OCI-LY1 (cell line): ENCODE results near the gene ELSPBP1.

Source experiments
- H2AFZ ChIP-seq: fragments of 200-600 bp; sonication (generic), shearing (Covaris generic); 2 replicates; pipeline ENCODE4 v1.6.0; 2014; ENCODE audit warnings: antibody characterized with exemption, mild to moderate bottlenecking, low read length
- H3F3A ChIP-seq: fragments of 200-600 bp; sonication (generic), shearing (Covaris generic); 2 replicates; pipeline ENCODE4 v1.6.0; 2014; ENCODE audit warnings: mild to moderate bottlenecking, antibody characterized with exemption, low read length, moderate library complexity; ENCODE audit not compliant: insufficient read depth
- H3K27ac ChIP-seq: fragments of 200-600 bp; sonication (generic); 2 replicates; pipeline ENCODE4 v1.5.1; 2014; ENCODE audit warnings: low read length, mixed run types, mild to moderate bottlenecking, low read depth; ENCODE audit not compliant: poor library complexity, severe bottlenecking
- H3K27me3 ChIP-seq: fragments of 200-600 bp; sonication (generic); 2 replicates; pipeline ENCODE4 v1.6.0; 2014; ENCODE audit warnings: antibody characterized with exemption, mild to moderate bottlenecking, low read length, moderate library complexity; ENCODE audit not compliant: insufficient read depth
- H3K36me3 ChIP-seq: fragments of 200-600 bp; sonication (generic); 2 replicates; pipeline ENCODE4 v1.6.1; 2014; ENCODE audit warnings: mild to moderate bottlenecking, antibody characterized with exemption, low read length, moderate library complexity, mixed read lengths; ENCODE audit not compliant: insufficient read depth
- H3K4me1 ChIP-seq: fragments of 200-600 bp; sonication (generic); 2 replicates; pipeline ENCODE4 v1.5.1; 2014; ENCODE audit warnings: mild to moderate bottlenecking, low read length, moderate library complexity; ENCODE audit not compliant: insufficient read depth, severe bottlenecking
- H3K4me2 ChIP-seq: fragments of 200-600 bp; sonication (generic), shearing (Covaris generic); 2 replicates; pipeline ENCODE4 v1.6.1; 2014; ENCODE audit warnings: low read length
- H3K4me3 ChIP-seq: fragments of 200-600 bp; sonication (generic); 2 replicates; pipeline ENCODE4 v1.5.1; 2014; ENCODE audit warnings: low read length, low read depth, mild to moderate bottlenecking, mixed read lengths; ENCODE audit not compliant: poor library complexity, severe bottlenecking
- H3K79me2 ChIP-seq: fragments of 200-600 bp; shearing (Covaris generic); 2 replicates; pipeline ENCODE4 v1.6.1; 2016; ENCODE audit warnings: mixed run types, low read length, mixed read lengths; ENCODE audit not compliant: insufficient read depth
- H3K9ac ChIP-seq: fragments of 200-600 bp; sonication (generic), shearing (Covaris generic); 2 replicates; pipeline ENCODE4 v1.6.1; 2014; ENCODE audit warnings: mild to moderate bottlenecking, low read length, mixed read lengths
- H3K9me2 ChIP-seq: fragments of 200-600 bp; sonication (generic), shearing (Covaris generic); 2 replicates; pipeline ENCODE4 v1.6.1; 2014; ENCODE audit warnings: low read depth, mild to moderate bottlenecking, low read length, mixed read lengths
- H3K9me3 ChIP-seq: fragments of 200-600 bp; shearing (Covaris generic); 2 replicates; pipeline ENCODE4 v1.6.1; 2014; ENCODE audit warnings: low read length, mixed read lengths
- H4K20me1 ChIP-seq: fragments of 200-600 bp; sonication (generic), shearing (Covaris generic); 2 replicates; pipeline ENCODE4 v1.6.0; 2016; ENCODE audit warnings: mild to moderate bottlenecking, low read length; ENCODE audit not compliant: insufficient read depth
- EZH2 ChIP-seq: fragments of 200-600 bp; sonication (generic), shearing (Covaris generic); IDR thresholded peaks from 2 replicates; pipeline ENCODE4 v1.8.0; 2017; ENCODE audit warnings: borderline replicate concordance, mixed run types, mild to moderate bottlenecking, antibody characterized with exemption, low read length, moderate library complexity, mixed read lengths
- TF ChIP-seq, protein P1 (sequence below): fragments of 200-600 bp; sonication (generic), shearing (Covaris generic); IDR thresholded peaks from 2 replicates; pipeline ENCODE4 v1.5.1; 2017; ENCODE audit warnings: mild to moderate bottlenecking, antibody characterized with exemption, low read length, moderate library complexity, mixed read lengths

Gene ELSPBP1

DNA sequence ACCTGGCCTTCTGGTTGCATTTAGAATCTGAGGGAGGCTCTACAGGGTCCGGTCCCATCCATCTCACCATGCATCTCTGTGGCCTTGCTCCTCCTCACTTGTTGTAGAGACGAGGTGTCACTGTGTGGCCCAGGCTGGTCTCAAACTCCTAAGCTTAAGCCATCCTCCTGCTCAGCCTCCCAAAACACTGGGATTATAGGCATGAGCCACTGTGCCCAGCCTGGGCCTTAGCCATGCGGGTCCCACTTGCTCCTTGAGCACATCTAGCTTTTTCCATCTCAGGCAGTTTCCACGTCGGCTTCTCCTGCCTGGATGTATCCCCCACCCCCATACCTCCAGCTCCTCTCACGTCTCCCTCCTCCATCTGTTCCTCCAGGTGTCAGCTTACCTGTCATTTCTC, 9.8 kb downstream of the ELSPBP1 start:
- no peaks in the 10 kb centered on the region for H3K4me1 ChIP-seq
- H3K9ac ChIP-seq = no peak overlapping the region
- no peaks in the 10 kb centered on the region for H4K20me1 ChIP-seq
- H3K4me2 ChIP-seq = no peak overlapping the region
- H3K79me2 ChIP-seq = no peaks in the 10 kb centered on the region
- H3F3A ChIP-seq = no peaks in the 10 kb centered on the region
- no peaks in the 10 kb centered on the region for H3K27me3 ChIP-seq
- no peaks in the 10 kb centered on the region for H3K9me3 ChIP-seq
- no peak for TF ChIP-seq EZH2
- TF ChIP-seq, protein P1, sequence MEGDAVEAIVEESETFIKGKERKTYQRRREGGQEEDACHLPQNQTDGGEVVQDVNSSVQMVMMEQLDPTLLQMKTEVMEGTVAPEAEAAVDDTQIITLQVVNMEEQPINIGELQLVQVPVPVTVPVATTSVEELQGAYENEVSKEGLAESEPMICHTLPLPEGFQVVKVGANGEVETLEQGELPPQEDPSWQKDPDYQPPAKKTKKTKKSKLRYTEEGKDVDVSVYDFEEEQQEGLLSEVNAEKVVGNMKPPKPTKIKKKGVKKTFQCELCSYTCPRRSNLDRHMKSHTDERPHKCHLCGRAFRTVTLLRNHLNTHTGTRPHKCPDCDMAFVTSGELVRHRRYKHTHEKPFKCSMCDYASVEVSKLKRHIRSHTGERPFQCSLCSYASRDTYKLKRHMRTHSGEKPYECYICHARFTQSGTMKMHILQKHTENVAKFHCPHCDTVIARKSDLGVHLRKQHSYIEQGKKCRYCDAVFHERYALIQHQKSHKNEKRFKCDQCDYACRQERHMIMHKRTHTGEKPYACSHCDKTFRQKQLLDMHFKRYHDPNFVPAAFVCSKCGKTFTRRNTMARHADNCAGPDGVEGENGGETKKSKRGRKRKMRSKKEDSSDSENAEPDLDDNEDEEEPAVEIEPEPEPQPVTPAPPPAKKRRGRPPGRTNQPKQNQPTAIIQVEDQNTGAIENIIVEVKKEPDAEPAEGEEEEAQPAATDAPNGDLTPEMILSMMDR = no peak
- no peaks in the 10 kb centered on the region for H3K9me2 ChIP-seq
- H2AFZ ChIP-seq = no peak overlapping the region
- no peak overlapping the region for H3K4me3 ChIP-seq
- H3K27ac ChIP-seq = no peak overlapping the region
- H3K36me3 ChIP-seq = no peaks in the 10 kb centered on the region

DNA sequence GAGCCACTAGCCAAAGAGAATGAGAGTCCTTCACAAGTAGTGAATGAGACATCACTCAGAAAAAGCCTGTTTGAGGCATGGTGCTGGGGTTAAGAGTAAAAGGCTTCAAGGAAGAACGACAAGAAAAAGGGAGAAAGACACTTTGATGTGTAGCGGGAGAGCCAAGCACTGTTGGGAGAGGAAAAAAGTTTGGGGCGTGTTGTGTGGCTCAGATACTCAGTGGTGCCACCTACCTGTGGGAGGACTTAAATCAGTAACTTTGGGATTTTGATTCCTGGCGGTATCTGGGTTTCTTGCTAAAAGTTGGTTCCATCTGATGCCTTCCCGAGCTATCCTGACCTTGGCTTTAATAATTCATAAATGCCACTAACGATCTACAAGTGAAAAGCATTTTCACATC, 12.3 kb downstream of the ELSPBP1 start:
- Histone ChIP-seq H3K27ac (no peak overlapping the region), H3K9me3 (no peaks in the 10 kb centered on the region), H3K4me1 (no peaks in the 10 kb centered on the region), H3K4me2 (no peak overlapping the region), H3K79me2 (no peaks in the 10 kb centered on the region), H3K36me3 (no peaks in the 10 kb centered on the region), H4K20me1 (no peaks in the 10 kb centered on the region), H3K9me2 (no peaks in the 10 kb centered on the region), H2AFZ (no peak overlapping the region), H3K9ac (no peak overlapping the region), H3K27me3 (no peaks in the 10 kb centered on the region), H3K4me3 (no peak overlapping the region), H3F3A (no peaks in the 10 kb centered on the region)
- TF ChIP-seq, protein P1 = peak; percentile 32; the same call in 1 of the 2 replicates
- TF ChIP-seq EZH2 = no peak

DNA sequence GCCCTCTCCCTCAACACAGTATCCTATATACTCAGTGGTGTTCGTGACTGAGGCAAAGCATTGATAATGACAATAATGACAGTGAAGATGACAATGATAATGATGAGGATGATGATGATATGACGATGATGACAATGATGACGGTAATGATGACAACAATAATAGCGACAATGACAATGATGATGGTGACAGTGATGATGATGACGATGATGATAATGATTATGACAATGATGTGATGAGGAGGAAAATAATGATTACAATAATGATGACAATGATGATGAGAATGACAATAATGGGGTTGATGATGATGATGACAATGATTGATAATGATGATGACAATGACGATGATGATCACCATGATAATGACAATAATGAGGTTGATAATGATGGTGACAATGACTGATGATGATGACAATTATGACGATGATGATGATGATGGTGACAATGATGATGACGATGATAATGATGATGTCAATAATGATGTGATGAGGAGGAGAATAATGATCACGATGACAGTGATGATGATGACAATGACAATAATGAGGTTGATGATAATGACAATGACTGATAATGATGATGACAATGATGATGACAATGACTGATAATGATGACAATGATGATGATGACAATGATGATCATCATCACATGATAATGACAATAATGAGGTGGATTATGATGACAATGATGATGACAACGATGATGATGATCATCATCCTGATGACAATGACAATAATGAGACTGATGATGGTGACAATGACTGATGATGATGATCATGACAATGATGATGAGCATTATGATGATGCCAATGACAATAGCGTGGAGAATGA, 16.7 kb downstream of the ELSPBP1 start:
- Histone ChIP-seq H3K4me1 (no peaks in the 10 kb centered on the region), H3K36me3 (no peaks in the 10 kb centered on the region), H3K4me2 (no peak overlapping the region), H3F3A (no peaks in the 10 kb centered on the region), H3K4me3 (no peak overlapping the region), H2AFZ (no peak overlapping the region), H3K27me3 (0 out of 2 replicates have a peak, but pooled peaks cover 3% of the 10 kb centered on the region), H3K79me2 (no peaks in the 10 kb centered on the region), H4K20me1 (no peaks in the 10 kb centered on the region), H3K27ac (no peak overlapping the region), H3K9me2 (no peaks in the 10 kb centered on the region), H3K9me3 (no peaks in the 10 kb centered on the region), H3K9ac (no peak overlapping the region)
- TF ChIP-seq EZH2 = no peak
- TF ChIP-seq, protein P1 = no peak
